ENCODE measurements around the gene SH2B3.
A peak's percentile ranks its signal among the peaks of the same experiment; 100 is the strongest.

Gene SH2B3

DNA sequence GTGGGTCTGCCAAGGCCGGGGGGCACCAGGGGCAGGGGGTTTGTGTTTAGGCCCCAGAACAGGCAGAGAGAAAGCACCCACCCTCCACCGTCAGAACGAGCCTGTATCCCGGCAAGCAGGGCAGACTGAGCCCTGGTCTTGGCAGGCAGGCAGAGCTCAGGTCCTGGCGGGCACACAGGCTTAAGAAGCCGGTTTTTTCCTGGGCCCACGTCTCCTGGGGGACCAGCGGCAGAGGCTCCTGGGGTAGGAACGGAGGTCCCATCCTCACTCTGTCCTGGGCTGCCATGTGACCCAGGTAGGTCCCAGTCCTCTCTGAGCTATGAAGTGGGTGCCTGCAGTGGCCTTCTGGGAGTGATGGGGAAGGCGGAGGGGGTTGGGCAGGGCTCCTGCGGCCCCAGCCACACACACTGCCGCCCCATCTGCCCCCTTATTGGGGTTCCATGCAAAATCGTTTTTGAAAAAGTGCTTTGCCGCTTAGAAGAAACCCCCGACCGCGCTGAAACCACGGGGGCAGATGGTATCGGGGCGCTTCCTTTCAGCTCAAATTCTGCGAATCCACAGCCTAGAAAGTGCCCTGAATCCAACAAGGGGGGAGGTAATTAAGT lies 24.2 kb downstream of the SH2B3 start:
- no peak for DNase-seq

DNA sequence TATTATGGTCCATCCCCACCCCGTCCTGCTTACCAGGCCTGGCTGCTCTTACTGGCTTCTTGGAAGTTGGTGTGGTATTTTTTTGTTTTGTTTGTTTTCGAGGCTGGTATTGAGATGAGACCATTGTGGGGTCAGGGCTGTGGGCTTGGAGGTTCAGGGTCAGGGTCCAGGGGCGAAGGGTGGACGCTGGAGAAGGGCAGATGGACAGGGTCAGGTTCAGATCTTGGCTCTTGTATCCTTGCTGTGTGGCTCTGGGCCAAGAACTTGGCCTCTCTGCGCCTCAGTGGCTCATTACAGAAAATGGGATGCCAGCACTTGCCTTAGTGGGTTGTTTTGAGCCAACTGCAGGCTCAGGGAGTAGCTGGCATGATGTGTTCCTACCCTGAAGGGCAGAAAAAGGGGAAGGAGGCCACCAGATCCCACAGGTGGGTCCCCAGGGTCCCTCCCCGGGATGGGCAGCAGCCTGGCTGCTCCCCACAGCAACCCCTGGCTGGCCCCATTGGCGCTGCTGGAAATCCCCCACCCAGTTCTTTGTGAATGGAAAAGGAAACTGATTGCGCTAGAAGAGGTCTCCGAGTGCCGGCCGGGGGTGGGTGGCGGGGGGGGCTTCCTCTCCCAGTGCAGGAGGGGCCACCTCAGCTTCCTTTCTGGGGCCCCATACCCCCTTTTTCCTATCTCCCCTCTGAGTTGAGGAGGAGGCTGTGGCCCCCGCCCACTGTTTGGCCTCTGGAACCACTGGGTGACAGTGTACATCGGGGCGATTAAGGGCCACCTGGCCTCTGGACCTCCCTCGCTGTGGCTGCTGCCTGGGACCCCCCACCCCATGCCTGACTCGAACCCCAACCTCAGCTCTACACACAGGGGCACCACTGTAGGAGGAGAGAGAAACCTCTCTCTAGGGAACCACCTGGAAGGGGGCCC lies 25.0 kb downstream of the SH2B3 start:
- no peak for DNase-seq

DNA sequence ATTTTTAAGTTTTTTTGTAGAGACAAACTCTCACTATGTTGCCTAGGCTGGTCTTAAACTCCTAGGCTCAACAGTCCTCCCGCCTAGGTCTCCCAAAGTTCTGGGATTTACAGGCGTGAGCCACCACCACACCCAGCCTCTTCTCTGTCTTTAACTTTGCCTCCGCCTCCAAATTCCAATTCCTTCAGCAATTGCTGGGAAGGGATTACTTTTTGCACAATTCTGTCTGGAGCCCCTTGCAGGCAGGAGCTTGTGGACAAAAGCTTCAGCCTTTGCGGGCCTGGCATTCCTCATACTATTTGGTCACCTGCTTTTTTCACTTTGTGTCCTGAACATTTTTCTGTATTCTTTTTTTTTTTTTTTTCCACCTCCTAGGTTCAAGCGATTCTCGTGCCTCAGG lies 26.0 kb downstream of the SH2B3 start:
- no peak for DNase-seq

DNA sequence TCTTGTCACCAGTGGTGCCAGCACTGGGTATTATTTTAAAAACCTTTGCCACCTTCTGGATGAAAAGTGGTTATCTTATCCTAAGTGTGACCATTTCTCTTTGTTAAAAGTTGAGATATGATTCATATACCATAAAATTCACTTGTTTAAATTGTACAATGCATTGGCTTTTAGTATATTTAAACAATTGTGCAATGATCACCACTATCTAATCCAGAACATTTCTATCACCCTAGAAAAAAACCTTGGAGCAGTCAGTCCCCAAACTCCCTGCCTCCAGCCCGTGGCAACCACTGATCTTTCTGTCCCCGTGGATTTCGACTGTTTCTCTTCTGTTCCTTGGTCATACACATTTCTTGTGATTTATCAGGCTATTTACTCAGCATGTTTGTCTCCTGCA lies 28.3 kb downstream of the SH2B3 start:
- no peak for DNase-seq

DNA sequence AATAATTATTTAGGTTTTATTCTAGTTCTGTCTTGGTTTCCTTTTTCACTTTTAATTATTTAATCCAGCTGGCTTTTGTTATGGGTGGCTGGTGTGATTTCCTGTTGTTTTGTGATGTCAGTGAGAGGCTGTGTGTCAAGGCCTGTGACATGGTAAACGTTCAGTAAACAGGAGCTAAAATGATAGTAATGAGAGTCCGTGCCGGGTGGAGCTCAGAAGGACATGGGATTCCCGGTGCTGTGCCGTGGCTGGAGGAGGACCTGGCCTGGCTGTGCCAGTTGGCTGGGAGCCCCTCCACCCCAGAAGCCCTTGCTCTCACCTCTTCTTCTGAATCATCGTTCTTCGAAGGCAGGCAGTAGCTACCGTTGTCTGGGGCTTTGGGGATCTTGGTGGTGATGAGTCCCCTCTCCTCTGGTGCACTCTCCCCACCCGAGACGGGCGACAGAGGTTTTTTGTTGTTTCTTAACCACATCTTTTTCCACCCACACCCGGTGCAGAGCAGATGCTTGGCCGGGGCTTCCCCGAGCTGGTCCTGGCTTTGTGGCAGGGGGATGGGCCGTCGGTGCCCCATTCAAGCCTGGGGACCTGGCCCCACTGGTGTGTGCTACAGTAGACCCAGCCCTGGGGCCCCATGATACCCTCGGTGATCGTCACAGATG lies 29.1 kb downstream of the SH2B3 start:
- DNase-seq = peak; percentile 19

DNA sequence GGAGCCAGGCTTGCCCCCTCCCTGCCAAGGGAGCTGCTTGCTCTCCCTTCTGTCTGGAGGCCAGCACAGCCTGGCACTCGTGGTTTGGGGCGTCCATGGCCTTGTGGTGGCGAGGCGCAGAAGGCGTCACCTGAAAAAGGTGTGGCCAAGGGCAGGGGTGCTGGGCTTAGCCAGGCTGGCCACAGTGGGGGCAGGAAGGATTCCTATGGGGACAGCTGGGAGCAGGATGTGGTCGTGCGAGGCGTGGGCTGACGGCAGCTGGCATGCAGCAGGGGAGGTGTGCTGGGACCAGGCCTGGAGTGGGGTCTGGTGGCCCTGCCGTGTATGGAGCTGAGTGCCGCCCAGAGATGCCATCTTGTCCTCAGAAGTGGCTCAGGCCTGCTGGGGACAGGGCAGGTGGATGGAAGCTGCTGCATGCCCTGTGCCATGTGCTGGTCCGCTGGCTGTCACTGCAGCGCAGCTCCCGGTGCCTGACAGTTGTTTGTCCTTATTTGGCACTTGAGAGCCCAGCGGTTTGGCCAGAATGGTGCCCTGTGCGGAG lies 30.0 kb downstream of the SH2B3 start:
- DNase-seq = no peak

DNA sequence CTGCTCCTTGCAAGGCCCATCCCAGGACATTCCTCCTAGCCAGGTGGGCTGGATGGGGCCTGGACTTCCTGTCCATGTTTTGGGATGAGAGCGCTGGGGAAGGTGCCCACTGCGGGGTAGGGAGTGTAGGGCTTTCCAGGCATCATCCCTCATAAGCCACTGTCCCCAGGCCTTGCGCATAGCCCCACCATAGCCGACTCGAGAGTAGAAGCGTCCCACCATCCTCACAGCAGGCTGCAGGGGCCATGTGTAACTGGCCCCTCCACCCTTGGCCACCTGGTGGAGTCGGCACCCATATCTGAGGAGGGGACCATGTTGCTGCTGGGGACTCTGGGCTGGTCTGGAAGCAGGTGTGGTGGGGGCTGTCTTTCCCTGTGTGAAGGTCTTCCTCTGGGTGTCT lies 30.5 kb downstream of the SH2B3 start:
- no peak for DNase-seq

DNA sequence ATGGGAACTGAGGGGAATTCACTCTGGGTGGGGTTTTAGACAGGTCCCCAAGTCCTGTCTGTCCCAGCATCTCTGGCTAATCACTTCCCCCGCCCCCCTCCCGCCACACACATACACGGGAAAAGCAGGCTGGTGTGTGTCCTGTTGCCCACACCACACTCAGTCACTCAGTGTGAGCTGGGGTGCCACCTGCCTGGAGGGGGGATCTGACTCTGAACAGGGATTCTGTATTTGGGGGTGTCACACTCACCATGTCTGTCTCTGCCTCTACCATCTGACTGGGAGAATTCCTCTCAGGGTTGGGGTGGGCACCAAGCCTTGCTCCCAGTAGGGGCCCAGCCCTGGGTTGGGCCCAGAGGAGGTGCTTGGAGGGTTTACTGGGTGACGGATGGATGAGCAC lies 31.1 kb downstream of the SH2B3 start:
- no peak for DNase-seq

DNA sequence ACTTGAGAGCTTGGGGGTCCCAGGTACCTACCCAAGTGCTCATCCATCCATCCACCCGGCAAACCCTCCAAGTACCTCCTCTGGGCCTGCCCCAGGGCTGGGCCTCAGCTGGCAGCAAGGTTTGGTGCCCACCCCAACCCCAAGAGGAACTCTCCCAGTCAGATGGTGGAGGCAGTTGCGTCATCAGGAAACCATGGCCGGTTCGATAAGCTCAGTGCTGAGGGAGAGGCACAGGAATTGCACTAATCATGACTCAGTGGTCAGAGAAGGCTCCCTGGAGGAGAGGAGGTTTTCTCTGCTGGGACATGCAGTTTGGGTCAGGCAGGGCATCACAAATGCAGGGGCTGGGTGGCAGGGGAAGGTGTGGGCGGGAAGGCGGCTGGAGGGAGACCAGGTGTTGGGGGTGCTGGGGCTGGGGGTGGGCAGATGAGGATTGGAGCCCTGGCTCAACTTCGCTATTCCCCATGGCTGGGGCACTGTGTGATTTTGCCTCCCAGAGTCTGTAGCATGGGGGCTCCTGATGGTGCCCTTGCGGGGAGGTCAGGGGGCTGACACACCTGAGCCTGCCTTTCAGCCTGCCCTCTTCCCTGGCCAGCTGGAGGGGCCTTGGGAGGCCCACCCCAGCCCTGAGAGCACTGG lies 32.2 kb downstream of the SH2B3 start:
- DNase-seq = no peak

DNA sequence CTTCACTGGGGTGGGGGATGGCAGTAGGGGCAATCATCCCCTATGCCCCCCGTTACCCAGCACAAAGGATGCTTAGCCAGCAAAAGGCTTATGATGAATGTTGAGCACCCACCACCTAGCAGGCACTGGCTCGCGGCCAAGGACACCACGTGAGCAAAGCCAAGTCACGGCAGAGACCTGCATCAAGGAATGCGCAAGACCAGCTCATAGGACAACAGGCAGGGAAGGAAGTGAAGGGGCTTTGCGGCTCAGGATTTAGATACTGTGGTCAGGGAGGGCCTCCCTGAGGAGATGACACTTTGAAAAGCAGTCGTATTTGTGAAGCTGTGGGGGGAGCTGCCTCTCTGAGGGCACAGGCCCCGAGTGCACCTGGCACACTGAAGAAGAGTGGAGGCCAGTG lies 32.8 kb downstream of the SH2B3 start:
- DNase-seq = no peak

DNA sequence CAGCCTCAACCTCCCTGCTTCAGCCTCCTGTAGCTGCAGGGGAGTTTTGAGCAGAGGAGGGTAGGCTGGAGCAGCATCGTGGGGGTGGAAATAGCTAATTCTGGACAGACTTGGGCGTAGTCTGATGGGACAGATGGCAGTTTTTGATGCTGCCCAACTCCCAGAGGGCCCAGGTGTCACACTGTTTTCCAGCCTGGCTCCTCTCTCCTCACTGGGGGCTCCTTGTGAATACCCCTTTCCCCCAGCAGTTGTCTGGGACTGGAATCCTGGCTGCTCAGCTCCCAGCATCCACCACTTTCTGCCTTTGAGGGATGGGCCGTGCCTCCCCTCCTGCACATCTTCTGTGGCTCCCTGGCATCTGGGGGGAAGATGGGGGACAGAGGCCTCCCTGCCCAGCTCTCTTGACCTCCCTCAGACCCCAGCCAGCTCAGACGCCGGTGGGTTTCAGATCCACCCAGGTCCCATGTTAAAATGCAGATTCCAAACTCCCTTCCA lies 34.0 kb downstream of the SH2B3 start:
- no peak for DNase-seq

DNA sequence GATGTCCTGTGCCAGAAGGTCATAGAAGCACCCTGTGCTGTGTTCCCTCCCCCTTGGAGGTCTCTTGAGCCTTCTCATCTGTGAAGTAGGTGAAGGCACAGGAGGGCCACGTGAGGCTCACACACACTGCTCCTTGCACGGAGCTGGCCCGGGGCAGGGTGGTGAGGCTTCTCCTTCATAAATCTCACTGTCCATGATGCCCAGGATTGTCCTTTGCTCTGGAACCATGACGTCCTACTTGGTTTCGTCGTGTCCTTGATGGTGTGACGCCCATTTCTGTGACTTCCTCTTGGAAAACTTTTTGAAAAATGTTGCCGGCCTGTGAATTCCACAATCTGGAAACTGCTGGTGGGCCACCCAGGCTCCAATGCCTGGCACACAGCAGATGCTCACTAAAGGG lies 34.4 kb downstream of the SH2B3 start:
- no peak for DNase-seq

DNA sequence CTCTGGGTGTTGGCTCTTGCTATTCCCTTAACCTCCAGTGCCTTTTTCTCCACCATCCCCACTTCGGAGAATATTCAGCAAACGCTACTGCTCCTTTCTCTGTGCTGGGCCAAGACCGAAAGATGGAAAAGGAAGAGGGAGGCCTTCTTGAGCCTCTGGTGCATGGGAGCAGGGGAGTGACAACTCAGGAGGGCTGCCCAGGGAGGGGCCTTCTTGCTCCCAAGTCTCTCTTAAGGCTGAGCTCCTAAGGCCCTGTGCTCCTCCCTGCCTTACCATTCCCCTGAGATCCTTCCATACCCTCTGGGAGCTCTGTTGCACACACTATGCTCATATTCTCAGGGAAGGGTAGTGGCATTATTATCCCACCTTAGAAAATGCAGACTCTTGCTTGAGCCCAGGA lies 34.9 kb downstream of the SH2B3 start:
- DNase-seq = no peak

DNA sequence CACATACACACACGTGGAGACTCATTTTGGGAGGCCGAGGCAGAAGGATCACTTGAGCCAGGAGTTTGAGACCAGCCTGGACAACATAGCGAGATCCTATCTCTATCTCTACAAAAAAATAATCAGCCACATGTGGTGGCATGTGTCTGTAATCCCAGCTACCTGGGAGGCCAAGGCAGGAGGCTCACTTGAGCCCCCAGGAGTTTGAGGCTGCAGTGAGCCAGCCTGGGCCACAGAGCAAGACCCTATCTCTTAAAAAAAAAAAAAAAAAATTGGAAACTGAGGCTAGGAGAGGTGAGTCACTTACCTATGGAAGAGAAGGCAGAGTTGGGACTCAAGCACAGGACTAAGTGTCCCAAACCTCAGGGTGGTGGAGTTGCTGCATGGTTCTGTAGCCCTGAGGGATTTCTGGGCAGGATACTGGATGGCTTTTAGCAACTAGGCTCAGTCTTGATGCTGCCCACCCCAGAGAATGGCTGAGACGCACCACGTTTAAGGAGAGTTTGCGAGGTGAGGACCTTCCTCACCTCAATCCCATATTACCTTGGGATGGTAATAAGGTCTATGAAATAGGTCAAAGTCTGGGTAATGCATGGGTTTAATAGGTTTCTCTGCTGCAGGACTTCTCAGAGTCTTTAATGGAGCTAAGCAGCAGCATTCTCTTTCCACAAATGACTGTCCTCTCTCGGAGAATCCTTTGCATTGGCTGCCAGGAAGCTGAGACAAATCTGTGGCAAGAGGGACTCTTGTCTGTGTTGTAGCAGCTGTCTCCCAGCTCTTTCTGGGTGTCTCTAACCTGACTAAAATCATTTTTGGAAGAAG lies 35.6 kb downstream of the SH2B3 start:
- DNase-seq = no peak

DNA sequence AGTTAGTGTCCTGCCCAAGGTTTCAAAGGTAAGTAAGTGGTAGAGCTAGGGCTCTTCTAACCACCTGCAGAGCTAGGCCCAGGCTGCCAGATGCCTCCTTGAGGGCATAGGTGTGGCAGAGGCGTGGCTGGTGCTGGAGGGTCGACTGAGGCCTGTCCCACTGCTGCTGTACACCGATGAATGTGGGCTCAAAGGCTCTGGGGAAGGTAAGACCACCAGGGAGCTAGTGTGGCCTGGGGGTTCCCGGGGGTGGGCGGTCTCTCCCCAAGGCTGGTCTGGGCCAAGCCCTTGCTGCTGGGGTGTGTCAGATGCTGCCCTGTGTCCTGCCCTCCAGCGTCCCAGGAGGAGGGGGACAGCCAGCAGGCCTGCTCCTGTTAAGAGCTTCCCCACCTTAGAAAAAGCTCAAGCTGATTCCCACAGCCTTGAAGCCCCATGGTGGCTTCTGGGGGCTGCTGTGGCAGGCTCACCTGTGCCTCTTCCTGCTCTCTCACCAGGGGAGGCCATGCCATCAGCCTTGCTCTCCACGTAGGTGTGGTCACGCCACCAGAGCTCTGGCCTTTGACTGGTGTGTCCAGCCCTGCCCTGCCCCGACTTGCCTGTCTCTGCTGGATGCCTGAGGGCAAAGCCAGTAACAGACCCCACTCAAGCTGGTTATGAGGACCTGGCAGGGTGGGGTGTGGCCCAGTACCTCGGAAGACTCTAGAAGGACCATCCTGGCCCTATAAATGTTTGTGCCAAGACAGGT lies 36.8 kb downstream of the SH2B3 start:
- DNase-seq = no peak

DNA sequence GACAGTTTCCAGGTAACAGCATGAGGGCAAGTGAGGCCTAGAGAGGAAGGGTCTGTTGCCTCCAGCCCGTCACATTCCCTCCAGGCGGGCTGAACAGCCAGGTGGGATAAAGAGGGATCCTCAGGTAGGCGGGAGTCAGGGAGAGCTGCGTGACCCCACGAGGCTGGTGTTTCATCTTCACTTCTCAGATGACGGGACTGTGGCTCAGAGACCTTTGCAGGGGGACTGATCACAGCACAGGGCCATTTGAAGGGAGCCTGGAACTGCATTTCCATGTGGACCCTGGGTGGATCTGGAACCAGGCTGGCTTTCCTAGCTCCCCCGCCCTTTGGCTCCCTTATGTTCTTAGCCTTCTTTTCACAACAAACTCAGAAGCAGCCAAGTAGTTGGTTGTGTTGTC lies 37.4 kb downstream of the SH2B3 start:
- no peak for DNase-seq

DNA sequence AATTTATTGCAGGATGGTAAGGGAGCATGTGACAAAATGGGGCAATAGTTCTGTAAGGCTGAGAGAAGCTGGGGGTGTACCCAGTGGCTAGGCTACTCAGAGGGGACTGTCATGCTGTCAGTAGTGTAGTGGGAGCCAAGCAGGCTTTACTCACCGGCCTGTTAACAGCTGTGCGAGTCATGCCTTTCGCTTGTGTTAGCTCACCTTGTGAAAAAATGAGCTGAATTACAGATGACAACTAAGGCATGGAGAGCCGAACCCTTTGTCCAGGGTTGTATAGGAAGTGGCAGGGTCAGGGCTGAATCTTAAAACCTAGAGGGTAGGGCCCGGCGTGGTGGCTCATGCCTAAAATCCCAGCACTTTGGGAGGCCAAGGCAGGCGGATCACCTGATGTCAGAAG lies 37.9 kb downstream of the SH2B3 start:
- no peak for DNase-seq

DNA sequence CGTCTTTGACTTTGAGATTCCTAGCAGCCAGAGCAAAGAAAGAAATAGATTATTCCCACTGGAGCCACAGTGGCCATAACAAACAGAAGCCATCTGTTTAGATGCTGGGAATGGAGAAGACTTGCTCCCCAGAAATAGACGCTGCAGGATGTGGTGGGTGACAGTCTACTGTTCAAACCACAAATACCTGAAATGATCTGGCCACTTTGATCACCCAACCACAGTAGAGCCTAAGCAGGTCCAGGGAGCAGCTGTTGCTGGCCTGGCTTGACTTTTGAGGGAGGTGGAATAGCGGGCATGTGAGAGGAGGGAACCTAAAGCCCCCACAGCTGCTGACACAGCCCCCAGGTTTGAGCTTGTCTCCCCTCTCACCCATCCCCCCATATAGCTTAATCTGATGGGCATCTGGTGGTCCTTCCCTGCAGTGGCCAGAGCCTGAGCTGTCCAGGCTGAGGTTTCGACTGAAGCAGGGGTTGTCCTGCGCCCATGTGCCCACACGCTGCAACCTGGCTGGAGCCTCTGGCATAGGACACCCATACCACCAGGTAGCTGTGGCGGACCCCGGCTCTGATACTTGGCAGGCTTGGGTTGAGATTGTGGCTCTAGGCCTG lies 38.7 kb downstream of the SH2B3 start:
- DNase-seq = no peak

DNA sequence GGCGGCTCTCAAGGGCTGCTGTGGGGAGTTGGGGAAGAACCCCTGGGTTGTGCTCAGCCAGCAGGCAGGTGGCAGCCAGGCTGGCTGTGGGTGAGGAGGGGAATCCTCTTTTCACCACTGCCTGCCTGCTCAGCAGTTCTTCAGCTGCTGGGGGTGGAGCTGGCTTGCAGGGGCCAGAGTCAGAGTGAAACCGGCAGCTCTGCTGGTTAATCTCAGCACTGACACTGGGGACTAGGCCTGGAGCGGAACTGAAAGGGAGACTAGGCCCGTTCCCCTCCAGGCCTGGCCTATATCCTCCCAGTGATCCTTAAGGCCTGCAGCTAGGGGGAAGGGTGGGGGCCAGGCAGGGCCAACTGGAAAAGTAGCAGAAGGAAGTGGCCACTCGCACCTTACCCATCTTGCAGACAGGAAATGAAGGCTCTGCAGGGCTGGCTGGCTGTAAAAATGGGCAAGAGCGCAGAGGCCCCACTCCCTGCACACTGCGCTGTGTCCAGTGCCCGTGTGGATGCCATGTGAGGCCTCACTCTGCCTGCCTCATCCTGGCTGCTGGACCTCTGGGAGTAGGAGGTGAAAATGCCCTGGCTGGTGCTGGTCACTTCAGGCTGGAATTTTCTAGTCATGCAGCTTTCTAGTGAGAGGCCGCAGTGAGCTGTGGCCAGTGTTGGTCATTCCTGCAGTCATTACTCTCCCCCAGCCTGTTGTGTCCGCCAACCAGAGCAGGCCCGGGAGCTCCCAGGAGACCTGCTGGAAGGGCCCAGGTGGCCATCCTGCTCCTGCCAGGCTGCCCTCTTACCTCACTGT lies 39.4 kb downstream of the SH2B3 start:
- DNase-seq = no peak

All from NCI-H146 (cell line).